Right atrium auricular region (tissue), 2 donors: ENCODE measurements around the gene MRPS34. TPM values are rescaled to one million over a fixed set of nuclear protein-coding genes. Genes with fewer than 3 reads are reported as not detected.
"Not testable (repeated sequence)": the region's sequence is repeated elsewhere in the genome, so short reads cannot be mapped to it uniquely, and the experiment has no call there.

Experiments
- DNase-seq: peaks from one replicate; pipeline ENCODE4 v3.0.0-alpha.2; 2019; ENCODE audit warnings: low spot score
- H3K27ac ChIP-seq, 2 donors: fragments of 200-600 bp; sonication (generic); 1 replicate in 1 of 2; 2 replicates in 1 of 2; pipeline ENCODE4 v1.5.1; 2016 to 2019
- H3K27me3 ChIP-seq, 2 donors: fragments of 200-600 bp; sonication (generic); one replicate each; pipeline versions ENCODE4 v1.5.1 to v1.6.0; 2017 to 2019
- H3K36me3 ChIP-seq: fragments of 200-600 bp; sonication (generic); one replicate; pipeline ENCODE4 v1.5.1; 2016
- H3K4me1 ChIP-seq, 2 donors: fragments of 200-600 bp; sonication (generic); one replicate each; pipeline versions ENCODE4 v1.5.1 to v1.6.0; 2017 to 2019
- H3K4me3 ChIP-seq, 2 donors: fragments of 200-600 bp; sonication (generic); 1 replicate in 1 of 2; 2 replicates in 1 of 2; pipeline ENCODE4 v1.5.1; 2017 to 2019; ENCODE audit warnings: mild to moderate bottlenecking in 1 of 2, moderate library complexity in 1 of 2
- H3K9me3 ChIP-seq, 2 donors: fragments of 200-600 bp; sonication (generic); one replicate each; pipeline ENCODE4 v1.5.1; 2019
- total RNA-seq, 2 donors: library from RNA; depleted of rRNA; stranded (reverse); fragments of >200 nt; gene quantifications; one replicate each; pipeline ENCODE4 v1.1.0, GENCODE V29; 2016
- TF ChIP-seq, protein P1 (sequence below), 2 donors: fragments of 200-600 bp; sonication (generic); IDR thresholded peaks; one replicate each; pipeline ENCODE4 v1.5.1; 2019; ENCODE audit warnings: antibody characterized with exemption in 2 of 2

Gene MRPS34
- total RNA-seq, 2 donors from 2014 or later, result 58.8 to 77.9 TPM

DNA sequence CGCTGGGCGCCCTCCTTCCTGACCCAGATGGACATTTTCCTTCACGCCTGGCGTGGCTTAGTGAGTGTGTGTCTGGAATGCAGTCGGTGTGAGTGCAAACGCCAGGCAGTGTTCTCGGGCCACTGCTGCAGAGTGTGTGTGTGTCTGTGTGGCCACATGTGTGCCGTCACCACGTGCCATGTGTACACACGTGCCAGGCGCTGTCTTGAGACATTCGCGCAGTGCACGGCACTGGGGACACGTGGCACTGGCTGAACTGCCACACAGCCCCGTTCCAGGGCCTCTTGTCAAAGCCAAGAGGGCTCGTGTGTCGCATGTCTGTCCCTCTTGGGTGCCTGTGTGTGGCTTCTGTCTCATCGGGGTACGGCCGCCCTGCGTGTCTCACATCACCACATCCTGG lies 38.1 kb downstream of the MRPS34 start:
- TF ChIP-seq, protein P1, sequence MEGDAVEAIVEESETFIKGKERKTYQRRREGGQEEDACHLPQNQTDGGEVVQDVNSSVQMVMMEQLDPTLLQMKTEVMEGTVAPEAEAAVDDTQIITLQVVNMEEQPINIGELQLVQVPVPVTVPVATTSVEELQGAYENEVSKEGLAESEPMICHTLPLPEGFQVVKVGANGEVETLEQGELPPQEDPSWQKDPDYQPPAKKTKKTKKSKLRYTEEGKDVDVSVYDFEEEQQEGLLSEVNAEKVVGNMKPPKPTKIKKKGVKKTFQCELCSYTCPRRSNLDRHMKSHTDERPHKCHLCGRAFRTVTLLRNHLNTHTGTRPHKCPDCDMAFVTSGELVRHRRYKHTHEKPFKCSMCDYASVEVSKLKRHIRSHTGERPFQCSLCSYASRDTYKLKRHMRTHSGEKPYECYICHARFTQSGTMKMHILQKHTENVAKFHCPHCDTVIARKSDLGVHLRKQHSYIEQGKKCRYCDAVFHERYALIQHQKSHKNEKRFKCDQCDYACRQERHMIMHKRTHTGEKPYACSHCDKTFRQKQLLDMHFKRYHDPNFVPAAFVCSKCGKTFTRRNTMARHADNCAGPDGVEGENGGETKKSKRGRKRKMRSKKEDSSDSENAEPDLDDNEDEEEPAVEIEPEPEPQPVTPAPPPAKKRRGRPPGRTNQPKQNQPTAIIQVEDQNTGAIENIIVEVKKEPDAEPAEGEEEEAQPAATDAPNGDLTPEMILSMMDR (IDR thresholded peaks at IDR 0.05), result no peak
- Histone ChIP-seq H3K27ac (no peak overlapping the region), H3K9me3 (no peaks in the 10 kb centered on the region), H3K27me3 (no peaks in the 10 kb centered on the region), H3K36me3 (peaks cover 37% of the 10 kb centered on the region), H3K4me3 (no peak overlapping the region), H3K4me1 (no peaks in the 10 kb centered on the region)
- no peak for DNase-seq

DNA sequence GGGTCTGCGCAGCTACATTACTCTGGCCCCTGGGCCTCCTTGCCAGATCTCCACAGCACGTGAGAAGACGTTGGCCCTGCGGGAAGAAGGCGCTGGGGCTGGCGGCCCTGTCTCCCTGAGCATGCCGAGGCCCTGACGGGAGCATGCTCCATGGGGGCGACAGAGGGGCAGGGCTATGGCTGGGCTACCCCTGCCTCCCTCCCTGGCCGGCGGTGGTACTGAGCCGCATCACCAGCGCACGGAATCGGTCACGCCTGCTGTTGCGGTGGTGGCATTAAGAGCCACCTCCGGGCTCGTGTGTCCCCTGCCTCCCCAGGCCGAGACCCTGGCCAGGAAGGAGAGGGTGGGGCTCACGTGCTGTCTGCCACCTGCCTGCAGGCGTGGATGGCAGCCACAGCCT lies 38.8 kb downstream of the MRPS34 start:
- no peaks in the 10 kb centered on the region for H3K27me3 ChIP-seq
- H3K27ac ChIP-seq, result no peak overlapping the region
- DNase-seq, result no peak
- no peak overlapping the region for H3K4me3 ChIP-seq
- no peaks in the 10 kb centered on the region for H3K4me1 ChIP-seq
- TF ChIP-seq, protein P1 (IDR thresholded peaks at IDR 0.05), result no peak
- H3K36me3 ChIP-seq, result peaks cover 44% of the 10 kb centered on the region
- no peaks in the 10 kb centered on the region for H3K9me3 ChIP-seq

DNA sequence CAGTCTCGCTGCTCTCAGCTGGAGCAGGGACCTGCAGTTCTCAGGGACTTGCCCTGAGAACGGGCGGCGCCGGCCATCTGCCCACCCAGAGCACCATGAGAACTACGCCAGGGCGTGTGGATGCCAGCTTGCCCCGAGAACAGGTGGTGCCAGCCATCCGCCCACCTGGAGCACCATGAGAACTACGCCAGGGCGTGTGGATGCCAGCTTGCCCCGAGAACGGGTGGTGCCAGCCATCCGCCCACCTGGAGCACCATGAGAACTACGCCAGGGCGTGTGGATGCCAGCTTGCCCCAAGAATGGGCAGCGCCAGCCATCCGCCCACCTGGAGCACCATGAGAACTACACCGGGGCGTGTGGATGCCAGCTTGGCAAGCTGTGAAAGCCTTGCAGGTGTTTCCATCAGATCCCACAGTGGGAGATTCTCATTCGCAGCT lies 40.4 kb downstream of the MRPS34 start:
- not testable (repeated sequence) for H3K9me3 ChIP-seq, H3K27ac ChIP-seq, H3K4me3 ChIP-seq, H3K27me3 ChIP-seq, H3K4me1 ChIP-seq, DNase-seq
- peaks cover 60% of the 10 kb centered on the region for H3K36me3 ChIP-seq

DNA sequence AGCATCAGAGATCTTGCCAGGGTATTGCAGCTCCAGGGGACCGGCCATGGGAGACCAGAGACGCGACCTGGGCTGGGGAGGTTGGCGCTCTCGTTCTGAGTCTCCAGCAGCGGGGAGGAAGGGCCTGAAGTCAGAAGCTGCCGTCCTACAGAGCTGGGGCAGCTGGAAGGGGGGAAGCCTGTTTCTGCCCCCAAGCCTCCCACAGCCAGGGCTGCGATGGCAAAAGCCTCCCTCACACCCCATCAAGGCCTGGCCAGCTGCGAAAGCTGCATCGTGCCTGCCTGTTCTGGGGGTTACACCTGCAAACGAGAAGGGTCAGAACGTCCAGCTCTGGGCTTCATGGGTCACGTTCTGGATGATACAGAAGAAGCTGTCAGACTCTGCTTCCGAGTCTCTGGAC lies 40.9 kb downstream of the MRPS34 start:
- Histone ChIP-seq H3K4me1 (no peaks in the 10 kb centered on the region), H3K27ac (no peak overlapping the region), H3K9me3 (no peaks in the 10 kb centered on the region), H3K4me3 (no peak overlapping the region), H3K27me3 (no peaks in the 10 kb centered on the region), H3K36me3 (peaks cover 60% of the 10 kb centered on the region)
- no peak for DNase-seq
- TF ChIP-seq, protein P1 (IDR thresholded peaks at IDR 0.05), result no peak

DNA sequence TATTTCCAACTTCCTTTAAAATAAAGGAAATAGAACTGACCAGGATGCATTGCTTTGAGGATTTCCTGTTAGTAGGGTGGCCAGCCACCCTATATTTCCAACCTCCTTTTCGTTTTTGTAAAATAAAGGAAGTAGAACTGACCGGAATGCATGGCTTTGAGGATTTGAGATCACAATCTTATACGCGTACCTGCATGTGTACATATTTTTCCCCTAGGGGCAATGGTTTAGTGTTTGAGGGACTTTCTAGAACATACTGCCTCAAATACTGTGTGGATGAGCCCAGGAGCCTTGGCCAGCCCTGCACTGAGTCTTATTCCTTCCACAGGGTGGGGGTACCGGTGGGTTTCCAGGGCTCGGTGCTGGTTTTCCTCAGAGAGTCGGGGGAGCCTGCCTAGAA lies 41.3 kb downstream of the MRPS34 start:
- Histone ChIP-seq H3K36me3 (peaks cover 65% of the 10 kb centered on the region), H3K9me3 (no peaks in the 10 kb centered on the region), H3K4me1 (no peaks in the 10 kb centered on the region), H3K4me3 (no peak overlapping the region), H3K27ac (no peak overlapping the region), H3K27me3 (no peaks in the 10 kb centered on the region)
- TF ChIP-seq, protein P1 (IDR thresholded peaks at IDR 0.05), result no peak
- DNase-seq, result no peak

DNA sequence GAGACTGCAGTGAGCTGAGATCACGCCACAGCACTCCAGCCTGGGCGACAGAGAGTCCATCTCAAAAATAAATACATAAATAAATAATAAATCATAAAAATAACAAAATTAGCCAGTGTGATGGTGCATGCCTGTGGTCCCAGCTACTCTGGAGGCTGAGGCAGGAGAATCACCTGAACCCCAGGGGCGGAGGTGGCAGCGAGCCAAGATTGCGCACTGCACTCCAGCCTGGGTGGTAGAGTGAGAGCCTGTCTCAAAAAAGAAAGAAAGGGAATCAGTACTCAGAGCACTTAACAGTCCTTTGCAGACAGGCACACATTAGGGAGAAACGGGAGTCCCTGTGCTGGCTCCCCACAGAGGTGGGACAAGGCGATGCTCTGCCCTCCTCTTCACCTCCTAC lies 41.9 kb downstream of the MRPS34 start:
- H3K36me3 ChIP-seq, result peaks cover 70% of the 10 kb centered on the region
- no peak for DNase-seq
- H3K27me3 ChIP-seq, result no peaks in the 10 kb centered on the region
- no peak overlapping the region for H3K4me3 ChIP-seq
- H3K27ac ChIP-seq, result no peak overlapping the region
- H3K9me3 ChIP-seq, result no peaks in the 10 kb centered on the region
- TF ChIP-seq, protein P1 (IDR thresholded peaks at IDR 0.05), result no peak
- no peaks in the 10 kb centered on the region for H3K4me1 ChIP-seq
